HepG2 (cell line): ENCODE data around the gene PPM1H. TPM values are rescaled to one million over a fixed set of nuclear protein-coding genes. Genes with fewer than 3 reads are reported as not detected.
A peak's percentile ranks its signal among the peaks of the same experiment; 100 is the strongest.

Source experiments
- GTF2F1 ChIP-seq: fragments of 150-350 bp; IDR thresholded peaks from 2 replicates; pipeline ENCODE4 v1.6.1; 2014; ENCODE audit warnings: low read length
- HDAC2 ChIP-seq: sonication (generic); formaldehyde crosslinking; IDR thresholded peaks from 2 replicates; pipeline ENCODE4 v1.4.0; 2020; ENCODE audit warnings: missing genetic modification reagents
- KLF15 ChIP-seq: sonication (generic); formaldehyde crosslinking; IDR thresholded peaks from 2 replicates; pipeline ENCODE4 v1.8.1; 2023; ENCODE audit warnings: borderline replicate concordance, mild to moderate bottlenecking, inconsistent platforms, missing genetic modification reagents, mixed read lengths
- MBD4 ChIP-seq: IDR thresholded peaks from 2 replicates; pipeline ENCODE4 v1.6.1; 2012; ENCODE audit warnings: low read length, inconsistent platforms, borderline replicate concordance
- NAIF1 ChIP-seq: sonication (generic); formaldehyde crosslinking; IDR thresholded peaks from 2 replicates; pipeline ENCODE4 v1.5.0; 2020; ENCODE audit warnings: mild to moderate bottlenecking, missing genetic modification reagents, borderline replicate concordance
- NFE2 ChIP-seq: sonication (generic); formaldehyde crosslinking; IDR thresholded peaks from 2 replicates; pipeline ENCODE4 v1.4.0; 2020; ENCODE audit warnings: missing genetic modification reagents
- POLR2AphosphoS5 ChIP-seq: IDR thresholded peaks from 2 replicates; pipeline ENCODE4 v1.6.1; 2012; ENCODE audit warnings: low read depth, low read length
- TBL1XR1 ChIP-seq: fragments of 150-350 bp; IDR thresholded peaks from 2 replicates; pipeline ENCODE4 v1.6.1; 2014; ENCODE audit warnings: borderline replicate concordance, low read length; ENCODE audit not compliant: partially characterized antibody
- ZBTB7A ChIP-seq: sonication (generic); formaldehyde crosslinking; IDR thresholded peaks from 2 replicates; pipeline ENCODE4 v1.8.0; 2022; ENCODE audit warnings: mild to moderate bottlenecking, missing genetic modification reagents
- ZNF33A ChIP-seq: sonication (generic); formaldehyde crosslinking; IDR thresholded peaks from 2 replicates; pipeline ENCODE4 v1.5.1; 2020; ENCODE audit warnings: missing genetic modification reagents, mild to moderate bottlenecking, moderate library complexity, borderline replicate concordance
- ZNF383 ChIP-seq: sonication (generic); formaldehyde crosslinking; IDR thresholded peaks from 2 replicates; pipeline ENCODE4 v1.4.0; 2020; ENCODE audit warnings: missing genetic modification reagents, mild to moderate bottlenecking, borderline replicate concordance
- ZNF766 ChIP-seq: sonication (generic); formaldehyde crosslinking; IDR thresholded peaks from 2 replicates; pipeline ENCODE4 v1.5.0; 2020; ENCODE audit warnings: missing genetic modification reagents, borderline replicate concordance
- polyA plus RNA-seq, 8 experiments: library from polyadenylated mRNA; depleted of rRNA in 3 of 8; stranded (reverse) in 7 of 8; unstranded in 1 of 8; fragments of >200 nt; fragmentation: Illumina TruSeq in 4 of 8; extraction: Trizol in 4 of 8; gene quantifications; 2 replicates each; pipeline versions ENCODE4 v1.2.1 to v1.2.3, GENCODE V29; 2011 to 2016; ENCODE audit warnings: low read depth in 4 of 8, missing spikeins in 1 of 8, mixed read lengths in 1 of 8; ENCODE audit not compliant: insufficient read depth in 1 of 8
- total RNA-seq, 5 experiments: library from RNA; depleted of rRNA; stranded (reverse); fragments of >200 nt; fragmentation: Illumina TruSeq; extraction: Trizol; gene quantifications; 2 replicates each; pipeline ENCODE4 v1.2.3, GENCODE V29; 2016; ENCODE audit warnings: low read depth in 1 of 5
- TF ChIP-seq, protein P1 (sequence below): IDR thresholded peaks from 2 replicates; pipeline ENCODE4 v1.6.1; 2012; ENCODE audit warnings: low read depth, low read length, improper control_type of control experiment
- TF ChIP-seq, protein P2 (sequence below): IDR thresholded peaks from 2 replicates; pipeline ENCODE4 v1.6.1; 2016; ENCODE audit warnings: mild to moderate bottlenecking, missing biosample characterization, missing genetic modification reagents
- TF ChIP-seq, protein P3 (sequence below): sonication (generic); formaldehyde crosslinking; IDR thresholded peaks from 2 replicates; pipeline ENCODE4 v1.8.0; 2022; ENCODE audit warnings: low read depth, missing genetic modification reagents
- TF ChIP-seq, protein P4 (sequence below): sonication (generic); formaldehyde crosslinking; IDR thresholded peaks from 2 replicates; pipeline ENCODE4 v1.9.0; 2021; ENCODE audit warnings: missing genetic modification reagents, mild to moderate bottlenecking, borderline replicate concordance
- TF ChIP-seq, protein P5 (sequence below): sonication (generic); formaldehyde crosslinking; IDR thresholded peaks from 2 replicates; pipeline ENCODE4 v1.8.0; 2022; ENCODE audit warnings: mild to moderate bottlenecking, missing genetic modification reagents, borderline replicate concordance
- TF ChIP-seq, protein P6 (sequence below): sonication (generic); formaldehyde crosslinking; IDR thresholded peaks from 2 replicates; pipeline ENCODE4 v1.5.0; 2020; ENCODE audit warnings: missing genetic modification reagents, mild to moderate bottlenecking, borderline replicate concordance

Gene PPM1H
- total and polyA plus RNA-seq, 2 of the 13 experiments (the other 11 are each of a cell fraction or from before 2014, with no cell fraction given), result 29.1 to 38.1 TPM

DNA sequence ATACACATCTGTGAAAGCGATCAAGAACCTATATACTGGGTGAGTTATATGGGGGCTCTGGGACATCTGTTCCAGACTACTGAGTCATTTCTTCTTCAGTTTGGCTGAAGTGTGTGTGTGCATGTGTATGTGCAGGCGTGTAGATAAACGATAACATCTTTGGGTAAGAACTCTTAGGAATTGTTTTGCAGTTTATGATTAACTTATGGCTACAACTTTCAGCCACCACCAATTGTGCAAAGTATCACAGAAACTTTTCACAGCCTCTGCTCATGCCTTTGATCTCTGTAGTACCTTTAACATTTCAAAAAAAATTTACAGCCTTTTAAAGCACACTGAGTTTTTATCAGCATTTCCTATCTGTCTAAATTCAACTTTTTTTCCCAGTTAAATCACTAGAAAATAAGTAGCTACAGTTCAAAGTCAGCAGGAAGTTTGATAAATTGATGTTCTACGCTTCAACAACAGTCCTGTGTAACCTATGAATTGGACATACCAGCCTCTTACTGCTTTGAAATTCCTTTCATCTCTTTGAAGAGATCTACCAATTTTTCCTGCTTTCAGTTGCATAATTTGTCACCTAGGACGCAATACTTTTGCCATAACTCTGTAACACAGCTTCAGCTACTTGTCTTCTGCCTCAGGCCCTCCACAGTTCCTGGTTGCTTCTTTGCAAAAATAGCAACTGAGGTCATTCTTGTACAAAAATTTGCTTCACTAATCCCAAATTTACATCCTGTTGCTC lies 43.0 kb downstream of the PPM1H start (continued):
- TF ChIP-seq, protein P1, sequence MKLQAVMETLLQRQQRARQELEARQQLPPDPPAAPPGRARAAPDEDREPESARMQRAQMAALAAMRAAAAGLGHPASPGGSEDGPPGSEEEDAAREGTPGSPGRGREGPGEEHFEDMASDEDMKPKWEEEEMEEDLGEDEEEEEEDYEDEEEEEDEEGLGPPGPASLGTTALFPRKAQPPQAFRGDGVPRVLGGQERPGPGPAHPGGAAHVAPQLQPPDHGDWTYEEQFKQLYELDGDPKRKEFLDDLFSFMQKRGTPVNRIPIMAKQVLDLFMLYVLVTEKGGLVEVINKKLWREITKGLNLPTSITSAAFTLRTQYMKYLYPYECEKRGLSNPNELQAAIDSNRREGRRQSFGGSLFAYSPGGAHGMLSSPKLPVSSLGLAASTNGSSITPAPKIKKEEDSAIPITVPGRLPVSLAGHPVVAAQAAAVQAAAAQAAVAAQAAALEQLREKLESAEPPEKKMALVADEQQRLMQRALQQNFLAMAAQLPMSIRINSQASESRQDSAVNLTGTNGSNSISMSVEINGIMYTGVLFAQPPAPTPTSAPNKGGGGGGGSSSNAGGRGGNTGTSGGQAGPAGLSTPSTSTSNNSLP, result peak; percentile 8; the same call in 1 of the 2 replicates
- TF ChIP-seq ZNF33A (CRISPR knock-in tag), result peak; percentile 68; the same call in 1 of the 2 replicates
- TF ChIP-seq, protein P2, sequence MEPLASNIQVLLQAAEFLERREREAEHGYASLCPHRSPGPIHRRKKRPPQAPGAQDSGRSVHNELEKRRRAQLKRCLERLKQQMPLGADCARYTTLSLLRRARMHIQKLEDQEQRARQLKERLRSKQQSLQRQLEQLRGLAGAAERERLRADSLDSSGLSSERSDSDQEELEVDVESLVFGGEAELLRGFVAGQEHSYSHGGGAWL (CRISPR knock-in tag), result no peak
- TF ChIP-seq MBD4, result peak; percentile 81; the same call in 1 of the 2 replicates
- TF ChIP-seq, protein P3, sequence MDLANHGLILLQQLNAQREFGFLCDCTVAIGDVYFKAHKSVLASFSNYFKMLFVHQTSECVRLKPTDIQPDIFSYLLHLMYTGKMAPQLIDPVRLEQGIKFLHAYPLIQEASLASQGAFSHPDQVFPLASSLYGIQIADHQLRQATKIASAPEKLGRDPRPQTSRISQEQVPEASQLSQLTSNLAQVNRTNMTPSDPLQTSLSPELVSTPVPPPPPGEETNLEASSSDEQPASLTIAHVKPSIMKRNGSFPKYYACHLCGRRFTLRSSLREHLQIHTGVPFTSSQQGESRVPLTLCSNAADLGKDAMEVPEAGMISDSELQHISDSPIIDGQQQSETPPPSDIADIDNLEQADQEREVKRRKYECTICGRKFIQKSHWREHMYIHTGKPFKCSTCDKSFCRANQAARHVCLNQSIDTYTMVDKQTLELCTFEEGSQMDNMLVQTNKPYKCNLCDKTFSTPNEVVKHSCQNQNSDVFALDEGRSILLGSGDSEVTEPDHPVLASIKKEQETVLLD (CRISPR knock-in tag), result no peak
- TF ChIP-seq KLF15 (CRISPR knock-in tag), result no peak
- TF ChIP-seq HDAC2, result peak; percentile 64; the same call in 1 of the 2 replicates
- peak; percentile 37 for TF ChIP-seq TBL1XR1
- no peak for TF ChIP-seq GTF2F1
- TF ChIP-seq ZNF383 (CRISPR knock-in tag), result no peak
- TF ChIP-seq POLR2AphosphoS5, result 0 out of 2 replicates have a peak, but pooled peaks have one; percentile 19
- TF ChIP-seq NFE2, result no peak
- TF ChIP-seq, protein P4, sequence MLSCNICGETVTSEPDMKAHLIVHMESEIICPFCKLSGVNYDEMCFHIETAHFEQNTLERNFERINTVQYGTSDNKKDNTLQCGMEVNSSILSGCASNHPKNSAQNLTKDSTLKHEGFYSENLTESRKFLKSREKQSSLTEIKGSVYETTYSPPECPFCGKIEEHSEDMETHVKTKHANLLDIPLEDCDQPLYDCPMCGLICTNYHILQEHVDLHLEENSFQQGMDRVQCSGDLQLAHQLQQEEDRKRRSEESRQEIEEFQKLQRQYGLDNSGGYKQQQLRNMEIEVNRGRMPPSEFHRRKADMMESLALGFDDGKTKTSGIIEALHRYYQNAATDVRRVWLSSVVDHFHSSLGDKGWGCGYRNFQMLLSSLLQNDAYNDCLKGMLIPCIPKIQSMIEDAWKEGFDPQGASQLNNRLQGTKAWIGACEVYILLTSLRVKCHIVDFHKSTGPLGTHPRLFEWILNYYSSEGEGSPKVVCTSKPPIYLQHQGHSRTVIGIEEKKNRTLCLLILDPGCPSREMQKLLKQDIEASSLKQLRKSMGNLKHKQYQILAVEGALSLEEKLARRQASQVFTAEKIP (CRISPR knock-in tag), result no peak
- TF ChIP-seq, protein P5, sequence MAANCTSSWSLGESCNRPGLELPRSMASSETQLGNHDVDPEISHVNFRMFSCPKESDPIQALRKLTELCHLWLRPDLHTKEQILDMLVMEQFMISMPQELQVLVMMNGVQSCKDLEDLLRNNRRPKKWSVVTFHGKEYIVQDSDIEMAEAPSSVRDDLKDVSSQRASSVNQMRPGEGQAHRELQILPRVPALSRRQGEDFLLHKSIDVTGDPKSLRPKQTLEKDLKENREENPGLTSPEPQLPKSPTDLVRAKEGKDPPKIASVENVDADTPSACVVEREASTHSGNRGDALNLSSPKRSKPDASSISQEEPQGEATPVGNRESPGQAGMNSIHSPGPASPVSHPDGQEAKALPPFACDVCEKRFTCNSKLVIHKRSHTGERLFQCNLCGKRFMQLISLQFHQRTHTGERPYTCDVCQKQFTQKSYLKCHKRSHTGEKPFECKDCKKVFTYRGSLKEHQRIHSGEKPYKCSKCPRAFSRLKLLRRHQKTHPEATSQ (CRISPR knock-in tag), result peak; percentile 66; the same call in 1 of the 2 replicates
- TF ChIP-seq NAIF1 (CRISPR knock-in tag), result no peak
- TF ChIP-seq, protein P6, sequence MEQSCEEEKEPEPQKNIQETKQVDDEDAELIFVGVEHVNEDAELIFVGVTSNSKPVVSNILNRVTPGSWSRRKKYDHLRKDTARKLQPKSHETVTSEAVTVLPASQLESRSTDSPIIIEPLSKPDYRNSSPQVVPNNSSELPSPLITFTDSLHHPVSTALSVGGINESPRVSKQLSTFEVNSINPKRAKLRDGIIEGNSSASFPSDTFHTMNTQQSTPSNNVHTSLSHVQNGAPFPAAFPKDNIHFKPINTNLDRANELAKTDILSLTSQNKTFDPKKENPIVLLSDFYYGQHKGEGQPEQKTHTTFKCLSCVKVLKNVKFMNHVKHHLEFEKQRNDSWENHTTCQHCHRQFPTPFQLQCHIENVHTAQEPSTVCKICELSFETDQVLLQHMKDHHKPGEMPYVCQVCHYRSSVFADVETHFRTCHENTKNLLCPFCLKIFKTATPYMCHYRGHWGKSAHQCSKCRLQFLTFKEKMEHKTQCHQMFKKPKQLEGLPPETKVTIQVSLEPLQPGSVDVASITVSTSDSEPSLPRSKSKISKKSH (CRISPR knock-in tag), result no peak
- no peak for TF ChIP-seq ZNF766 (CRISPR knock-in tag)
- no peak for TF ChIP-seq ZBTB7A (CRISPR knock-in tag)
